Suppressor macrophage treated with lipopolysaccharide for 1 hour (primary cell): ENCODE data around the gene MMAA.
A peak's percentile ranks its signal among the peaks of the same experiment; 100 is the strongest.
"Not testable (repeated sequence)": the region's sequence is repeated elsewhere in the genome, so short reads cannot be mapped to it uniquely, and the experiment has no call there.

Experiments
- DNase-seq, 3 donors: peaks; one replicate each; pipeline ENCODE4 v3.0.0-alpha.2; 2020 to 2022

Gene MMAA

DNA sequence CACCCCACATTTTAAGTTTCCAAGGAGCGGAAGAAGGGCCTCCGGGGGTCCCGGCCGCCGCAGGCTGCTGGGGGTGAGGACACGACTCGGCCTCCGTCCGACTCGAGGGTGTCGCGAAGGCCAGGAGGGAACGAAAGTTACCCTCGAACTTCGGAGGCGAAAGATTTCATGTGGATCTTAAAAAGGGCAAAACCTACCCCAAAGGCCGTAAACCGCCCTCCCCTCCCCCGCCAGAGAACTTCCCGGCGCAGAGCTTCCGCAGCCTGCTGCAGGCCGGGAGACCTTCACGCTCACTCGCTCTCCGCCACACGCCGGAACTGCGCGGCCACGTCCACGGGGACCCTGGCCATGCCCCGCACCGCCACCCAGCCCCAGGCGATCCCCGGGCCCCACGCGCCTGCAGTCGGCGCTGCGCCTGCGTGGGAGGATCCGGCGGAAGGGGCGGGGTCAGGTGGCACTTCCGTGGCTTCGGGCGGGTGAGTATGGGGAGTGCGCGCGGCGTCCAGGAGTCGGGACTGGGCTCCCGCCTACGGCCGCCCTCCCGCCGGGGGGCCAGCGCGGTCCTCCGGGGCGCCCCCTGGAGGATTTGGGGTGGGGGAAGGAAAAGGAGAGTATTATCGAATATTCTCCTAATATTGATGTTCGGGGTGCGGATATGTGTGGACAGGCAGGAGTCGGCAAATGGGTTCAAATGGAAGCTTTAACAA, at the start of gene MMAA:
Gene MMAA, plus strand, starts transcription at position 454 of the 707 bp plus-strand sequence. CDS start 19,755 bp downstream, outside the sequence.
- DNase-seq, result peak; percentile 97 to 99 (median 98)

DNA sequence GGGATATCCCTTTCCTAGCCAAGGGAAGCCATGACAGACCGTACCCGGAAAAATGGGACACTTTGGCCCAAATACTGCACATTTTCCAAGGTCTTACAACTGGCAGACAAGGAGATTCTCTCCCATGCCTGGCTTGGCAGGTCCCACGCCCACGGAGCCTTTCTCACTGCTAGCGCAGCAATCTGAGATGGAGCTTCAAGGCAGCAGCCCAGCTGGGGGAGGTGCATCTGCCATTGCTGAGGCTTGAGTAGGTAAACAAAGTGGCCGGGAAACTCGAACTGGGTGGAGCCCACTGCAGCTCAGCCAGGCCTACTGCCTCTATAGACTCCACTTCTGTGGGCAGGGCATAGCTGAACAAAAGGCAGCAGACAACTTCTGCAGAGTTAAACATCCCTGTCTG, 44.6 kb upstream of the MMAA start:
- DNase-seq, result not testable (repeated sequence)

DNA sequence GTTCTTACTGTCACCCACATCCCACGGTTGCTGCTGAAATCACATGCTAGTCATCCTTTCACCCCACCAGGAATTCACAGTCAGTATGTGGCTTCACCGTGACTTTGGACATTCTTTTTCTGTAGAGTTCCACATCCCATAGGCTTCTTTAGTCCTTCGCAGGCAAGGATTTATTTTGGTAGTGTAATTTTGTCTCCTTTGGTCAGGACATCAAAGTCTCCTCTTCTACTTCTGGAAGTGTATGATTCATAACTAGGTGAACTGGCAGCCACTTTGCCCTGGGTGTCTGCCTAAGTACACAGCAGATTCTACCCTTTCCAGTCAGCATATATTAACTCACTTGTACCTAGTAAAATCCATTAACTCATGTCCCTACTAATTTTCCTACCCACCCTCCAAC, 38.3 kb upstream of the MMAA start:
- DNase-seq, result no peak

DNA sequence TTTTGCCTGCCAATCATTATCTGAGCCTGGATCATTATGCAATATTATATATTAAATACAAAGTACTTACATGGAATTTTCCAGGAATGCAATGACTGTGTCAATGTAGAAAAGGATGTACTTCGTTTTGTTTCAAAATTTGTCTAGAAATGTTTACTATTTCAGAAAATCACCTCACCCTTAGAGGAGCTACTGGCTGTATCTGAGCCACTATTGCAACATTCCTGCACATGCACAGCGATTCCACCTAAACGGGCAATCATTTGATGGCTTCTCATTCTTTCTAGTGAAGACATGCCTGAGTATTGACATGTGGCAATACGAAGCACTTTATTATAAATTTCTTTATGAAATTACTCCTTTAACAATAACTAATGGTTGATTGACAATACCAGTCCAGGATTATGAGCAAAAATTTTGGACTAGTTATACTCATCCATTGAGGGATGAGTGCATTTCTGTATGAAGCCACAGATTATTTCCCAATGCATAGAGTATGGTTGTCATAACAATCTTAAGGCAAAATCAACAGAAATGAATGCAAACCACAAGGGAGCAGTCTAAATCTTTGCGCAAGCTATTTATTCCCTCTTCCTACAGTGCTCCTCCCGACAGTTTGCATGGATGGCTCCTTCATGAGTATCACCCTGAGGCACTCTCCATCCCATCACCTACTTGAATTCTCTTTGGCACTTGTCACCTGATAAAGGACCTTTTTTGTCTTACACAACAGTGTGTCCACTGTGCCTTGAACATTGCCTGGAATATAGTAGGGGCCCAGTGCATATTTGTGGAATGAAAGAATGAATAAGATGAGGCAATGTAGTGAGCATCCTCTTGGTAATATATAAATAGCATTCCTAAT, 35.8 kb upstream of the MMAA start:
- no peak for DNase-seq

DNA sequence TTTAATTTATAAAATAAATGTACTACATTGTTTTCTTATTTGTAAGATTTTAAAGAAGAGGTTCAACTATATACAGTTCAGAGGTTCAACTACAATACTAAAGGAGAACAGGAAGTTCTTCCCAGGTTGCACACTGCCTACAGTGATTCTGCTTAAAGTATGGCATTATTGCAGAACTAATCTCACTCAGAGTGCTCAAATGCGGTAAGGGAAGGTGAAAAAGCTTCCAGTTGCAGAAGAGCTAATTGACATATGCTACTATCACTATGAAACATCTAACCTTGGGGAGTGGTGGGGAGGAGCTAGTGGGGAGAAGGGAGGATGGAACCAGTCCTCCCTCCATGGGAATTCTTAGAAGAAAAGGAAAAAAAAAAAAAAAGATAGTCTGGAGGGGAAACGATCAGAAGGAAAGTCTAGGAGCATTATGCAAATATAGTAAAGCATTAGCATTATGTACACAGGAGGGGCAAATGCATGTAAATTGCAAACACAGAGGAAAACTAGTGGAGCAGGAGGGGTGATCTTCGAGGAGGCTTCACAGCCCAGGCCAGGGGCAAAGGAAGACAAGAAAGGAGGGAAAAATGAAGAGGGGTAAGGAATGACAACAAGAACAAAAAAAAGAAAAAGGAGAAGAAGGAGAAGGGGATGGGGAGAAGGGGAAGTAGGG, 32.0 kb upstream of the MMAA start:
- peak in 1 of 3 donors; percentile 16 for DNase-seq

DNA sequence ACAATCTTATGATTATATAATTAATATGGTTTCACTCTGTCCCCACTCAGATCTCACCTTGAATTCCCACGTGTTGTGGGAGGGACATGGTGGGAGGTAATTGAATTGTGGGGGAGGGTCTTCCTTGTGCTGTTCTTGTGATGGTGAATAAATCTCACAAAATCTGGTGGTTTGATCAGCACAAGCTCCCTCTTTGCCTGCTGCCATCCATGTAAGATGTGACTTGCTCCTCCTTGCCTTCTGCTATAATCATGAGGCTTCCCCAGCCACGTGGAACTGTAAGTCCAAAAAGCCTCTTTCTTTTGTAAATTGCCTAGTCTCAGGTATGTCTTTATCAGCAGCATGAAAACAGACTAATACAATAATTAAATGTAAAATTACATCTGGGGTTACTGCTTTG, 29.8 kb upstream of the MMAA start:
- DNase-seq, result not testable (repeated sequence)

DNA sequence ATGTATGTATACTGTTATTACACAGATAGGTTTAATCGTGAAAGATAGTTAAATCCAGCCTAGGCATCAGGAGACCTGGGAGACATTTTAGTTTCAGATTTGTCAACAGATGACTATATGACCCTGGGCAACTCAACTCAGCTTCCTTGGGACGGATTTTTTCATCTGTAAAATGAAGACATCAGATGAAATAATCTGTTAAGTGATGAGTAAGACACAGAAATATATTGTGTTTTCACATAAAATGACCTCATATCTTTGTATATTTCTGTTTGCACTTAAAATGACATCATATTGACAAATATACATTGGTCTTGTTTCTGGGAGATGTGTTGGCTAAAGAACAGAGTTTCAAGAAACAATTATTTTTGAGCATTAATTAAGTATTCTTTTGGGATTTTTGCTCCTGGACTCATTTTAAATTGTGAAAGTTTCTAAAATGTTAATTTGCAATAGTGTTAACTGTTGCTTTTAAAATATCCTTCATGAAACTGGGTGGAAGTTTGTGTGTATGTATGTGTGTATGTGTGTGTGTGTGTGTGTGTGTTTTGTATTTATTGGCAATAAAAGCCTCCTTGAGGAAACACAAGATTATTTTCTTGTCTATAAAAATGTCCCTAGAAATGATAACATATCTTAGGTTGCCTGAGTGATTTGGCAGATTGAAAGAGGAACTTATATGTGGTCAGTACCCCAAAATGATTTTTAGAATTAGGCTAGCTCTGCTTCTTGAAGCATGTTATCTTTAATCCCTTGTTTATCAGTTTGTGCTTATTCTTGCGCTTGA, 29.1 kb upstream of the MMAA start:
- DNase-seq, result peak in 2 of 3 donors; percentile 10 to 44

DNA sequence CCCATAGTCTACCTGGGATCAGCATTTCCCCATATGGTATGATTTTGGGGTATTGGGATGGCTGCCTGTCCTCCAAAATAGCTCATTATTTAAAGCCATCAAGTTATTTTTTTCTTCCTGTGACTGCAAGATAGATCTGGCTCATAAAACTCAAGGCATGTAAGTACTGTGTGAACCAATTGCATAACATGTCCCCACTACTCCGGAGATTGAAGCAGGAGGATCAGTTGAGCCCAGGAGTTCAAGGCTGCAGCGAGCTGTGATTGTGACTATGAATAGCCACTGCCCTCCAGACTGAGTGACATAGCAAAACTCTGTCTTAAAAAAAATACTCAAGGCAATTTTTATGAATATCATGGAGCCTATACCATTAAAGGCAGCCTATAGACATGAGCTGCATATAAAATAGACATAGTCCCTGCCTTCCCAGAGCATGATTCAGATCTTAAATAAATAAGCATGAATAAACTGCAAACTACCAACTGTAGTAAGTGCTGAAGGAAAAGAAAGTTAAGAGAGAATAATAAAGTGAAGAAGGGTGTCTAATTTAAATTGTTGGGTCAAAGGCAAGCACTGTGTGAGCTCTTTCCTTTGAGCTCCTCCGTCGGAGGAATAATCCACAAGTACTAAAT, 16.9 kb upstream of the MMAA start:
- no peak for DNase-seq

DNA sequence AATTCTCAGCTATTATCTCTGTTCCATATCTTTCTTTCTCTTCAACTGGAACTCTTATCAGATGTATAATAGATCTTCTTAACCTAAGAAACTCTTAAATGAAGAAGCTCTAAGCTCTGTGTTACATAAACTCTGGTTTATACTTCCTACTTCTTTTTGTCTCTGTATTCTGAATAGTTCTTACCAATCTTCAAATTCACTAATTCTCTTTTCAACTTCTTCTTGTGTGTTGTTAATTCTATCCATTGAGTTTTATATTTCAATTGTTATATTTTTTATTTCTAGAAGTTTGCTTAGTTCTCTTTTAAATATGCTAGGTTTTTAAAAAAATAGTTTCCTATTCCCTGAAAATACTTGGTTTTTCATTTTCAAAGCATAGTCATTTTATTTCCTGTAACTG, 13.2 kb upstream of the MMAA start:
- no peak for DNase-seq

DNA sequence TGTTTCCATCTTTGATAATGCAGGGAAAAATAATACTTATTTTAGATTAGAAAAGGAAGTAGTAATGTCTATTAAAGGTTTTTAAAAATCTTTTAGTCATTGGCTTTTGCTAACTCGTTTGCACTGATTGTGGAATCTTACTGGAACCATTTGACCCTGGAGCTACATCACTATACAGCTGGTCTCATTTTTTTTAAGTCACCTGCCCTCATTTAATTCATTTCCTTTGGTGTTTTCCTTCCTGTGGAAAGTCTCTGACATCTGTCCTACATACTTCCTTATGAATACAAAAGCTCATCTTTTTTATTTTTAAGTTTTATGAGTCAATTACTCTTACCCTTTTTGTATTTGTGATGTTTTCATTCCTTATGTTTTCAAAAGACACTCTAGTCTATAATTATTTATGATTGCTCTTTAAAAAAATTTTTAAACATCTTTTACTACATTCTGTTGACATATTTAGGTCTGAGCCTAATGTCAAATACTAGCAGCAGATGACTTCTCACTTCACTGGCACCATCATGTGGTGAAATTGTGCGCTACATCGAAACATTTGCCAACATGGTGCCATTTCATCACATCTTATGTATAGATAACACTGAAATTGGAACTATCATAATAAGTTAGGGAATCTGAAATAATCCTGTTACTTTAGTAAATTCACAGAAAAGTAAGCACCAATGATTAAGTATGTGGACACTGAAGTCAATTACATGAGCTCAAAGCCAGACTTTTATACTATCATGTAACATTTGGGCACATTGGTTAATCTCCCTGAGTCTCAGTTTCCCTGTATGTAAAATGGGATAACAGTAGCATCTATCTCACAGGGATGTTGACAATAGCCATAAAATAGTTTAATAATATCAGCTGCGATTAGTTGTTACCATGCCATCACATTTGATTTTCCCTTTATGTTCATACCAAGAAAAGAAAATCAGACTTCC, 9.4 kb upstream of the MMAA start:
- peak; percentile 66 to 84 (median 81) for DNase-seq

DNA sequence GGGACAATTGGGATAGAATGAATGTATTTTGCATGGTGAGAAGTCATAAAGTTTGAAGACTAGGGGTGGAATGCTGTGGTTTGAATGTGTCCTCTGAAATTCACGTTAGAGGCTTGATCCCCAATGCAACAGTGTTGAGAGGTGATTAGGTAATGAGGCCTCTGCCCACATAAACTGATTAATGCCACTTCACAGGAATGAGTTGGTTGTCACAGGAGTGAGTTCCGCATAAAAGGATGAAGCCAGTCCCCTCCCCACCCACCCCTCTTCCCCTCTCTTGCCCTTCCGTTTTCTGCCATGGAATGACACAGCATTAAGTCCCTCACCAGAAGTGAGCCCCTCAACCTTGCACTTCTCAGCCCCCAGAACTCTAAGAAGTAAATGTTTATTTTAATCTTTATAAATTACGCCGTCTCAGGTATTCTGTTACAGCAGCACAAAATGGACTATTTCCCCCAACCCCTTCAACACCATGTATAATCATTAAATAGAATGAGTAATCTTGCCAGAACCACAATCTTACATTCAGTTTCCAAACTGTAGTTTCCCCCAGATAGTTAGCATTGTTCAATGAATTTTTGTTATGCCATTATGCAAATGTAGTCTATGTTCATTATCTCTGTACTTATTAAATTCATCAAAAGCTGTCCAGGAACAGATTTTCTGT, 5.5 kb upstream of the MMAA start:
- peak; percentile 79 to 86 (median 80) for DNase-seq

DNA sequence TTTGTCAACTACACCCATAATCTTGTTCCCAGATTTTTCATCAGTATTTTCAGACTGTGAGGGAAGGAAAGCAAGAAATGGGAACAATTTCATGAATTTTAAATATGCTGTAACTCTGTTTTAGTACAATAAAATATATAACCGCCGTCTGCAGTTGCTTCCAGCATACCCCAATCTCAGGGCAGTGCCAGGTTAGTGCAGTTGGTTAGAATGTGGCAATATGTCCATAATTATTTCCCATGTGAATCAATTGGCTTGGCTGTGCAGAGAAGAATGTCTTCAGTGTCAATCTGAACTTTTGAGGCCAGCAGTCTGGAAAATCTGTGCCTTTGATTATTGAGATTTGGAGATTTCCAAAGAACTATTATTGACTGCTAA, 5.0 kb upstream of the MMAA start:
- no peak for DNase-seq

DNA sequence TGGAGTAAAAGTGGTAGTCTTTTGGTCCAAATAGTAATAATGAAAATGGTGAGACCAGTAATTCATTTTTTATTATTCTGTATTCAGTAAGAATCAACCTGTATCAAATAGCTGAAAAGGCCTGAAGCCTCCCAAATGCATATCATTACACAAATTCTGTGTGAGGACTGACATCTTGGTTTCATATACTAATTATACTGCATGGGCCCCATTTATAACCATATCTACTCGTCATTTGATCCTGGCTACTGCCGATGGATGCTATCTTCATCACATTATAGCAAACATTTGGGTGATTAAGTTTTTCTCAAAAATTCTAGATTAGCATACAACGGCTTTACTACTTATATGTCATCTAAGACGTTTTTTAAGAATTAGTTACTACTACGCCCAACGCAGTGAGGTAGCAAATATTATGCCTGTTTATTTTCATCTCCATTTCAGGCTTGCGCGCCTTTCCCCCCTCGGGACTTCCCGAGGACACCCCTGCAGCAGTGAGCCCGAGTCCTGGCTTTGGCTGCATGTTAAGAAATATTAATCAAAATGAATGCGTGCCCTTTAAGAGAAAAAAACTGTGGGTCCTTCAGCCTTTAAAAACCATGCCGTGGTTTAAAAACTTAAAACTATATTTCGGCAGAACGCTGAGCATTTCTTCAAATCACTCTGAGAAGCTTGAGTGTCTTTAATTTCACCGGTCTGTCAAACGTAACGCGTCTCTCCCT, 814 bp upstream of the MMAA start:
- DNase-seq, result peak; percentile 25 to 44 (median 38)

DNA sequence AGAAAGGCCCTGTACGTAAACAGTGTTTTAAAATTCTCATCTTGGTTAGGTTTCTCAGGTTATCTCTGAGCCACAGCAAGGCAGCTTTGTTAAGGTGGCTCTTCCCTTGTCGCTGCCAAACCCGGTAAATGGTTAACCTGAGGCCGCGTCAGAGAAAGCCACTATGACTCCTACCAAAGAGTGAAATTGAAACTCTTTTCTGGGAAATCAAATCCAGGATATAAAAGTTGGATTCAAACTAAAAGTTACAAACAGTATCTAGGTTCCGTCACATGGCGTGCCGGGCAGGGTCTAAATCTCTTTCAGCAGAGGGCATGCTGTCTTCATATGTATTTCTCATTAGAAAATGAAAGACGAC, 433 bp downstream of the MMAA start:
- DNase-seq, result peak; percentile 71 to 86 (median 76)

DNA sequence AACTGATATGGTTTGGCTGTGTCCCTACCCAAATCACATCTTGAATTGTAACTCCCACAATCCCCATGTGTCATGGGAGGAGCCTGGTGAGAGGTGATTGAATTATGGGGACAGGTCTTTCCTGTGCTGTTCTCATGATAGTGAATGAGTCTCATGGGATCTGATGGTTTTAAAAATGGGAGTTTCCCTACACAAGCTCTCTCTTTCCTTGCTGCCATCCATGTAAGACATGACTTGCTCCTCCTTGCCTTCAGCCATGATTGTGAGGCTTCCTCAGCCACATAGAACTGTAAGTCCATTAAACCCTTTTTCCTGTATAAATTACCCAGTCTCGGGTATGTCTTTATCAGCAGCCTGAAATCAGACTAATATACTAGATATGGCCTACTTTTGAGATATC, 2.9 kb downstream of the MMAA start:
- not testable (repeated sequence) for DNase-seq

DNA sequence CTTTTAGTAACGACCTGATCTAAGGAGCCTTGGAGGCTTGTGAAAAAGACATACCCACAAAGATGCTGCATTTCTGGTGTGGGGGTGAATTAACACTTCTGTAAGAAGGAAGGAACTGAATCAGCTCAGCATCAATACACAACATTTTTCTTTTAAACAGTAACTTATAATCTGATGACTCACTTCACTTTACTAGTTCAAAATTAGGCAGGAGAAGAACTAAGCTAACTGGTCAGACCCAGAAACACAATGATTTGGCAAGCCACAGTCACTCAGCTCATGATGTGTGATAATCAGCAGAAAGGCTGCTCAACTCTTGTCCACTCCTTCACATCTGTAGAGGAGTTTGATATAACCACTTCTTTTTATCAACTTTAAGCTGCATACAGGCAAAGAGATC, 4.6 kb downstream of the MMAA start:
- peak in 2 of 3 donors; percentile 22 to 47 for DNase-seq

DNA sequence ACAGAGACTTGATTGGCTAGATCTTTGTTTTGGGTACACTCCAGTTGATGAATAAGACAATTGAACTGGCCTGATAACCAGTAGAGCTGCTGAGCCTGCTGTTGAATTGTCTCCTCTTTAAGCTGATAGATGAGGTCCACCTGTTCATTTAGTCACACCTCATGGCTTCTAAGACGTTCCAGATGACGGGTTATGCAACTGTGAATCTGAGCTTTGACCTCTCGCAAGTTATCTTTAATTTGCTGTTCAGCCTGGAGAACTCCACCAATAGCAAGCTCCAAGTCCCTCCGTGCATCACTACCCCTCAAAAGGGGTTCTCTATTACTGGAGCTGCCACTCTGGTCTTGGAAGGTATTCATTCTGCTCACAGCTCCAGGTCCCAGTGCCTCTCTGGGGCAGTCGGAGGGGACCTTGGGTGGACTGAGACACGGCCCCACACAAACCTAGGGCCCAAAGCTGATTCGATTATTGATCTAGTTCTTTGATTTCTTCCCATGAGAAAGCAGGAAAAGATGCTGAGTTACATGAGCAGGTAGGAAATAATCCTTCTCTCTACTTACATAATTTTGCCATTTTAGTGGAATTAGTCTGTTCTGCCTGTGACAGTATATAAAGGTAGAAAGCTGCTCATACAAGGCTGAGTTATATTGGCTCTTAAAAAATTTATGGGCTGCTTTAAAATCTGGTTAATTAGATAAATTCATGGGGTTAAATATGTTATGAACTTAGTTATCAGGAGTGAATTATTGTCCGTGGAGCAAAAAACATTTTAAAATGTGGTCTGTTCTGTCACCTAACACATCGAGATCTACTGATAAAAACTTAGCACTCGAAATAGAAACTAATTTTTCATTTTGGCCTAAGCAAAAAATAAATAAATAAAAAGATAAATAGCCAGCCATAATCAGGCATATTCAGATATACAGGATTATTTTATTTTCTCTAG, 6.8 kb downstream of the MMAA start:
- DNase-seq, result no peak

DNA sequence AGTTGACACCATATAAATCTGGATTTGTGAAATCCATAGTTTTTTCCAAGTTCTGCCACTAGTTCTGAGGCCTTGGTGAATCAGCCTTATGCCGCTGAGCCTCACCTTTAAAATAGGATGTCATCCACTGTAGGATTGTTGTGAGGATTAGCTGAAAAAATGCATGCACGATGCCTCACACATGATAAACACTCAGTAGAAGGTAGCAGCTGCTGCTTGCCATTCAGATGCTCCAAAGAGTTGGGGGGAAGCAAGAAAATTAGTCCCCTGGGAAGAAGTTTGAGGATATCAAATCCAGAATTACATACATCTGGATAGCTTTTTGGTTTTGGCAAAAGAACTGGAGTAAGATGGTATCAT, 7.4 kb downstream of the MMAA start:
- no peak for DNase-seq

DNA sequence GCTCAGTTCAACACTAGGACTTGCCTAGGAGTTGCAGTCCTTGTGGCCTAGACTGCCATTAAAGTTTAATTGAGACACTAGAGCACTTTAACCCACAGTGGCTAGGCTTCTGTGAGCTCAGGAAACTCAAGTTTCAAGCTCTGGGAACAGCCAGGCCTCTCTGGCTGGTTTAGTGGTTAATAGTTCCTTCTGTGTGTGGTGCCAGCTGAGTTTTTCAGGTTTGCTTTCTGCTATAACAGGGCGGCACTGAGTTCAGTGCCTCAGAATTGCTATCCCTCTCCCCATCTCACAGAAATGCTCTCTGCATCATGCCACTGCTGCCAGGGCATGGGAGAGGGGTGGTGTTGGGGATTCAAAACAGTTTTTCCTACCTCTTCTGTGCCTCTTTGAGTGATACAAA, 15.9 kb downstream of the MMAA start:
- DNase-seq, result no peak
